HG03354 (cell line): ENCODE measurements around the gene PACRG.

Source experiments
- ATAC-seq: cut with Tn5 transposase; IDR thresholded peaks from one replicate; pipeline ENCODE4 v1.9.1; 2021; ENCODE audit warnings: mild to moderate bottlenecking; ENCODE audit not compliant: unreplicated experiment, poor library complexity, severe bottlenecking

PACRG gene

GRCh38 chr6:163100259-163100658 is 372.5 kb downstream of the PACRG start:
- ATAC-seq: no peak

- ATAC-seq: no peak
Observed at GRCh38 chr6:163113358-163113962, 385.7 kb downstream of the PACRG start.

GRCh38 chr6:163118941-163119340 is 391.2 kb downstream of the PACRG start:
- ATAC-seq: no peak

- ATAC-seq: no peak
Observed at GRCh38 chr6:163120223-163120622, 392.4 kb downstream of the PACRG start.

- no peak for ATAC-seq
Observed at GRCh38 chr6:163121270-163121669, 393.5 kb downstream of the PACRG start.

- no peak for ATAC-seq
Observed at GRCh38 chr6:163122365-163122764, 394.6 kb downstream of the PACRG start.

- ATAC-seq: no peak
Observed at GRCh38 chr6:163123098-163123497, 395.3 kb downstream of the PACRG start.

- no peak for ATAC-seq
Observed at GRCh38 chr6:163126741-163127140, 399.0 kb downstream of the PACRG start.

- no peak for ATAC-seq
Observed at GRCh38 chr6:163127587-163127986, 399.8 kb downstream of the PACRG start.

- ATAC-seq: no peak
Observed at GRCh38 chr6:163128324-163128723, 400.6 kb downstream of the PACRG start.

GRCh38 chr6:163132050-163132750 is 404.4 kb downstream of the PACRG start:
- ATAC-seq: no peak

- ATAC-seq: no peak
Observed at GRCh38 chr6:163133017-163133416, 405.2 kb downstream of the PACRG start.

- ATAC-seq: no peak
Observed at GRCh38 chr6:163133691-163134090, 405.9 kb downstream of the PACRG start.

GRCh38 chr6:163136681-163137397 is 409.1 kb downstream of the PACRG start:
- ATAC-seq: no peak

GRCh38 chr6:163137398-163137881 is 409.7 kb downstream of the PACRG start:
- no peak for ATAC-seq

GRCh38 chr6:163146036-163146435 is 418.3 kb downstream of the PACRG start:
- no peak for ATAC-seq

- ATAC-seq: no peak
Observed at GRCh38 chr6:163147994-163148393, 420.2 kb downstream of the PACRG start.

- ATAC-seq: no peak
Observed at GRCh38 chr6:163148451-163149278, 420.9 kb downstream of the PACRG start.

GRCh38 chr6:163149279-163149848 is 421.6 kb downstream of the PACRG start:
- ATAC-seq: no peak

GRCh38 chr6:163151212-163151611 is 423.4 kb downstream of the PACRG start:
- no peak for ATAC-seq
